NCI-H2029 (cell line): ENCODE data around the gene OR10H4.
"Not testable (repeated sequence)": the region's sequence is repeated elsewhere in the genome, so short reads cannot be mapped to it uniquely, and the experiment has no call there.

Source experiments
- DNase-seq: peaks from one replicate; lab custom pipeline; 2025; lab: John Stamatoyannopoulos, UW

The OR10H4 gene, protein sequence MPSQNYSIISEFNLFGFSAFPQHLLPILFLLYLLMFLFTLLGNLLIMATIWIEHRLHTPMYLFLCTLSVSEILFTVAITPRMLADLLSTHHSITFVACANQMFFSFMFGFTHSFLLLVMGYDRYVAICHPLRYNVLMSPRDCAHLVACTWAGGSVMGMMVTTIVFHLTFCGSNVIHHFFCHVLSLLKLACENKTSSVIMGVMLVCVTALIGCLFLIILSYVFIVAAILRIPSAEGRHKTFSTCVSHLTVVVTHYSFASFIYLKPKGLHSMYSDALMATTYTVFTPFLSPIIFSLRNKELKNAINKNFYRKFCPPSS

DNA sequence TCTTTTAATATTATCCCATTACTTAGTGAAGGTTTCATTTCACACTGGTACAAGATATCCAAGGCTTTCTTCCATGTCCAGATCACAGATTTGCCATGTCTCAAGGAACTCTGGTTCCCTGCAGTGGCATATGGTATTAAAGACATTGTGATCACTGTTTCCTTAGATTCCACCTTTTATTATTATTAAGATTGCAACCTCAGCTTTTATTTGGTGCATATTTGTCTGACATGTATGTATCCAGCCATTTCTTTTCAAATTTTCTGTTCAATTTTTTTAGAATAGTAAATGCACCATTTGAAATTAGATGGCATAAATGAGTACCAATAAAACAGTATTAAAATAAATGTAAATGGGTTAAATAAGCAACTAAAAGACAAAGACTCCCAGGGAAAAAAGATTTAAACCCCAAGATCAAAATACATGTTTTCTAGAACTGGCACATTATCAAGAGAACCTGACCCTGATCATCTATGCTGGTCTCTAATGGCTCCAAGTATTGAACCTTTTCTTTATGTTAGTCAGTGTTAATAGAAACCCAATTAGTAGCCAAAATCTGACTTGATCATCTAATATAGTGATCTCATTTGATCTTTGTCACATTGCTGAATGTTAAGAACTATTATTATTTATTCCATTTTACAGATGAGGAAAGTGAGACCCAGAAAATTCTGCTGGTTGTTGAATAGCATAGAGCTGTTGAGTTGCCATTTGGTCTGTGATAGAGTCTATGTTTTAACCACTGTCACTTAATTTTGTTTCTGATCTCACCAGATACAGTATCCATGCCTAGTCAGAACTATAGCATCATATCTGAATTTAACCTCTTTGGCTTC, at the start of gene OR10H4:
Gene OR10H4 (plus strand): TSS at position 786 of the 836 bp plus-strand sequence. CDS start 0 bp downstream, at position 786.
- DNase-seq = no peak

DNA sequence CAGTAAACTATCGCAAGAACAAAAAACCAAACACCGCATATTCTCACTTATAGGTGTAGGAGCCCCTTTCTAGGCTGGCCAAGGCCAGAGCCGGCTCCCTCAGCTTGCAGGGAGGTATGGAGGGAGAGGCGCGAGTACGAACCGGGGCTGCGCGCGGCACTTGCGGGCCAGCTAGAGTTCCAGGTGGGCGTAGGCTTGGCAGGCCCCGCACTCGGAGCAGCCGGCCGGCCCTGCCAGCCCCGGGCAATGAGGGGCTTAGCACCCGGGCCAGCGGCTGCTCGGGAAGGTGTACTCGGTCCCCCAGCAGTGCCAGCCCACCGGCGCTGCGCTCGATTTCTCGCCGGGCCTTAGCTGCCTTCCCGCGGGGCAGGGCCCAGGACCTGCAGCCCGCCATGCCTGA, 49.2 kb upstream of the OR10H4 start:
- not testable (repeated sequence) for DNase-seq

DNA sequence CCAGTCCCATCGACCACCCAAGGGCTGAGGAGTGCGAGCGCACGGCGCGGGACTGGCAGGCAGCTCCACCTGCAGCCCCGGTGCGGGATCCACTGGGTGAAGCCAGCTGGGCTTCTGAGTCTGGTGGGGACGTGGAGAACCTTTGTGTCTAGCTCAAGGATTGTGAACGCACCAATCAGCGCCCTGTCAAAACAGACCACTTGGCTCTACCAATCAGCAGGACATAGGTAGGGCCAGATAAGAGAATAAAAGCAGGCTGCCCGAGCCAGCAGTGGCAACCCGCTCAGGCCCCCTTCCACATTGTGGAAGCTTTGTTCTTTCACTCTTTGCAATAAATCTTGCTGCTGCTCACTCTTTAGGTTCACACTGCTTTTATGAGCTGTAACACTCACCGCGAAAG, 48.8 kb upstream of the OR10H4 start:
- DNase-seq = not testable (repeated sequence)

GRCh38 chr19:15900504-15900903, 48.3 kb upstream of the OR10H4 start:
- DNase-seq = no peak

GRCh38 chr19:15902254-15902653, 46.6 kb upstream of the OR10H4 start:
- peak; percentile 60 for DNase-seq

DNA sequence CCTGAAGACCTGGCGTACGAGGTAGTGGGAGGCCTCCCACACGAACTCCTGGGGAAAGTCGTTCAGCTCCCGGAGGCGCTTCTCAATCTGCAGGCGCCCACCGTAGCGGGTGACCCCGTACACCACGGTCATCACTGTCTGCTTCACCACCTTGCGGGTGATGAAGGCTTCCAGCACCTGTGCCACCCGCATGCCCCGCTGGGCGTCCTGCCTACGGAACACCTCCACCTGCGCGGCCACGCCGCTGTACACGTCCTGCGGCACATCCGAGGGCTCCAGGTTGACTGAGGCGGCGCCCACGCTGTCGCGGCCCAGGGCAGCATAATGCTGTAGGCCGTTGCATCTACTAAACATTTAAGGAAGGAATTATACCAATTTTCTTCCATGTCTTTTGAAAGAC, 45.9 kb upstream of the OR10H4 start:
- not testable (repeated sequence) for DNase-seq

GRCh38 chr19:15905026-15905425, 43.8 kb upstream of the OR10H4 start:
- no peak for DNase-seq

DNA sequence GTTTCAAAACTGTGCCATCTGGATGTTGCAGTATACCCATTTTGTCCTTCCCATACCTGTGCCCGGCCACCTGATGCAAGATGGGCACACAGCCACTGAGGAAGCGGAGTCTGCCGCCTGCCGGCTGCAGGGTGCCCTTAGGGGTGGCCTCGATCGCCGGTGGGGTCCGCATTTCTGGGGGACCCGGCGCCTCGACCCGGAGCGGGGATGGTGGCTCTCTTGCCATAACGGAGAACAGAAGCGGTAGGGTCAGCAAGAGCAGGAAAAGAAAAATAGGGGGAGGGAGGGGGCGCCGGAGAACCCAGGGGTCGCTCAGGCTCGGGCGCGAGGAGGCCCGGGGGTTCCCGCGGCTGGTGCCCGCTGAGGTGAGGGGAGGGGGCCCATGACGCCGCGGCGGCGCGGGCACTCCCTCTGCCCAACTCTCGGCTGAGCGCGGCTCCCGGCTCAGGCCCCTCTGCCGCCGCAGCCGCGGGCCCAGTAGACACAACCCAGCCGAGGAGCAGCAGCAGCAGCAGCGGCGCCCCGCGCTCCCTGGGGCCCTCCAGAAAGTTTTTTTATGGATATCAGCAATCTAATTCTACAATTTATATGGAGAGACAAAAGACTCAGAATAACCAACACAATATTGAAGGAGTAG, 37.1 kb upstream of the OR10H4 start:
- no peak for DNase-seq

DNA sequence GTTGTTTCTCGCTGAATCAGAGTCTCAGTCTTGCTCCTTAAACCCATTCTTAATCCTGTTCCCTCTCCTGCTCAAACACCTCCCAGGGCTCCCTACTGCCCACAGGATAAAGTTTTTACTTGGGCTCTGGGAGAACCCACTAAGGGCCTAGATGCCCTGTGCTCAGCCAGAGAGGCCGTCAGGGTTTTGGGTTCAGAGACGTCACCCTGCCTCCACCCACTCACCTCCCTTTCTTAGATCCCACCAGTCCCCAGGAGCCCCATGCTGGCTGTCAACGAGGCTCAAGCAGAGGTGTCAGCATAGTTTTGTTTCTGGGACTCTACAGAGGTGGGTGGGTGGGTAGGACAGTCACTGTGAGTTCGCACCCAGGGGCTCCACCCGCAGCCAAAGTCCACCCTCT, 35.4 kb upstream of the OR10H4 start:
- no peak for DNase-seq

GRCh38 chr19:15913830-15914229, 35.0 kb upstream of the OR10H4 start:
- DNase-seq = no peak

GRCh38 chr19:15915109-15915508, 33.7 kb upstream of the OR10H4 start:
- no peak for DNase-seq

DNA sequence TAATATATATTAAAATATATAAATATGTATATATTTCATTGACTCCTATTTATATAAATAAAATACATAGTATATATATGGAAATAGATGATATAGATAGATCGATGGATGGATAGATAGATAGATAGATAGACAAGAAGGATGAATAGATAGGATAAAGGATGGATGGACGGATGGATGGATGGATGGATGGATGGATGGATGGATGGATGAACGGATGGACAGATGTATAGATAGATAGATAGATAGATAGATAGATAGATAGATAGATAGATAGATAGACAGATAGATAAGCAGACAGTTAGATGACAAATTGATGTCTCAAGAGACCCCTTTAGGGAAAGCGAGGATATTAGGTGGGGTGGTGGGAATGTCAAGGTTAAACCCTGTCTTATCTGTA, 29.6 kb upstream of the OR10H4 start:
- DNase-seq = no peak

DNA sequence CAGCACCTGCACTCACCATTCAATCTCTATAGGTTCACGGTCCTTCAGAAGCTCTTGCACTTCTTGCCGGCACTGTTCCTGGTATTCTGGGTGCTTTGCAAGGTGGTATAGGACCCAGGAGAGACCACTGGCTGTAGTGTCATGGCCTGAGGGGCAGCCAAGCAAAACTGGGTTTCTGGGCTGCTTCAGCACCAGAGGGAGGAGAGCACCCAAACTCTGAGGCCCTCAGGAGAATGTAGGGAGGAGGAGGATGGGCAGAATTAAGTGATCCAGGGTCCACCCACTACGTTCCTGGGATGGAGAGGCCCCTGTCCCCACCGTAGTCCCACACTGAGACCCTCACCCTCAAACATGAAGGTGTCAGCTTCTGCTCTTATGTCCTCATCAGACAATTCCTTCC, 26.8 kb upstream of the OR10H4 start:
- DNase-seq = no peak

DNA sequence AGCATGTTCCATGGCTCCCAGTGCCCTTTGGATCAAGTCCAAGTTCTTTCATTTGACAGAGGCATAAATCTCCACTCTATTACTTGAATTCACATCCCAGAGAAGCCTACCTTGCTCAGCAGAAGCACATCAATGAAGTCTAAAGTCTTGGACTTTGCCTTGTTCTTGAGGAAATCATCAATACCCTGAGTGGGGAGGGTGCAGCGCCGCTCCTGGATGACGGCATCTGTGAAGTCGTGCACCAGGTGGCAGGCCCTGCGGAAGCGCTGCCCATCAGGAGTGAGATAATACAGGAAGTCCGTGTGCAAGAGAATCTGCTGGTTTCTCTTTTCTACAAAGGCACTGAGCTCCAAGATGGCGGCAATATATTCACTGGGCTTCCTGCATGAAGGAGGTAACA, 25.1 kb upstream of the OR10H4 start:
- no peak for DNase-seq

- DNase-seq = no peak
Observed at GRCh38 chr19:15926484-15926883, 22.3 kb upstream of the OR10H4 start.

GRCh38 chr19:15928321-15928720, 20.5 kb upstream of the OR10H4 start:
- DNase-seq = no peak

GRCh38 chr19:15933761-15934331, 15.0 kb upstream of the OR10H4 start:
- DNase-seq = not testable (repeated sequence)

- peak; percentile 85 for DNase-seq
Observed at GRCh38 chr19:15934332-15935078, 14.3 kb upstream of the OR10H4 start, which contains the start of gene CYP4F11. TSS of gene CYP4F11 (minus strand) at chr19:15934529. CDS start at chr19:15934408, 121 bp downstream.

DNA sequence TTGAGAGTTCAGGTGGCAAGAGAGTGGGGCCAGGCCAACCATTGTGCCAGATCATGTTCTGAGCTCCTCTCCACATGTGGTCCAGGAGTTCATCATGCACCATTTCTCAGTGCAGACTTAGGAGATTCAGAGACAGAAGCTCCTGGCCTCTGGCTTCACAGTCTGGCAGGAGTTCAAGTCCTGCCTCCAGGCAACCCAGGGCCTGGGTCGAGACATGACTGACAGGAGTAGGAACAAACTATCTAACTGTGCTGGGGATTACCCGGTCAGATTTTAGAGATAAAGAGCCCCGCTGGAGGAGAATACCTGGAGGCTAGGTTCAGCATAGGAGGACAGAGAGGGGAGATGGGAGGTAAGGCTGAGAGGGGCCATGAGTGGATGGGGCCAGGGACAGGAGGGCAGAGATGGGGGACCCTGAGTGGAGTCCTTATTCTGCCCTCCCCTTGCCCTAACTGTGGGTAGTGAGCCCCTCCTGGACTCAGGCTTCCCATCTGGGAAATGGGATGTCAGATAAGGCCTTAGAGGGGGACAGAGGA, 13.6 kb upstream of the OR10H4 start:
- DNase-seq = no peak

GRCh38 chr19:15936173-15936572, 12.6 kb upstream of the OR10H4 start:
- DNase-seq = no peak

DNA sequence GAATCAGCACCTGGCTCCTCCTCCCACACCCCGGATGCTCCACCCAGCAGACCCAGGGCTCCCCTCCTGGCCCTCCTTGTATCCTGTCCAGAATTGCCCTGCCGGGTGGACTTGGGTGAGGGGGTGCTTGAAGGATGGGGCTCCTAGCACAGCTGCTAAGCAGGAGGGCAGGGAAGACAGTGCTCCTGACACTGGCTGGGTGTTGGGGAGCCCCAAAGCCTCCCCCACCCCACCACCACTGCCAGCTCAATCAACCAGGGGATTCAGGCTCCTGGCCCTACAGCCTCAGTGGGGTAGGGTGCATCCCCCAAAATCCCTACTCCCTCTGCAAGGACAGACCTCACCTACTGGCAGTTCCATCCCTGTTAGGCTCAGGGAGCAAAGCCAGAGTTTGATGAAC, 11.9 kb upstream of the OR10H4 start:
- no peak for DNase-seq
